Gastrocnemius medialis (tissue), 4 donors: ENCODE measurements around the gene DLL4.

ENCODE experiments used
- POLR2A ChIP-seq, 2 donors: fragments of 450-650 bp; IDR thresholded peaks; one replicate each; pipeline ENCODE4 v1.6.1; 2017; ENCODE audit warnings: antibody characterized with exemption in 2 of 2, mild to moderate bottlenecking in 2 of 2, moderate library complexity in 2 of 2
- TF ChIP-seq, protein P1 (sequence below), 5 experiments: fragments of 450-650 bp in 3 of 5; fragments of 200-600 bp in 2 of 5; sonication (generic) in 2 of 5; IDR thresholded peaks in 4 of 5; conservative IDR thresholded peaks in 1 of 5; 1 replicate in 4 of 5; 2 replicates in 1 of 5; pipeline ENCODE4 v1.5.1; 2016 to 2019; ENCODE audit warnings: antibody characterized with exemption in 5 of 5, mild to moderate bottlenecking in 3 of 5, moderate library complexity in 3 of 5

DNA sequence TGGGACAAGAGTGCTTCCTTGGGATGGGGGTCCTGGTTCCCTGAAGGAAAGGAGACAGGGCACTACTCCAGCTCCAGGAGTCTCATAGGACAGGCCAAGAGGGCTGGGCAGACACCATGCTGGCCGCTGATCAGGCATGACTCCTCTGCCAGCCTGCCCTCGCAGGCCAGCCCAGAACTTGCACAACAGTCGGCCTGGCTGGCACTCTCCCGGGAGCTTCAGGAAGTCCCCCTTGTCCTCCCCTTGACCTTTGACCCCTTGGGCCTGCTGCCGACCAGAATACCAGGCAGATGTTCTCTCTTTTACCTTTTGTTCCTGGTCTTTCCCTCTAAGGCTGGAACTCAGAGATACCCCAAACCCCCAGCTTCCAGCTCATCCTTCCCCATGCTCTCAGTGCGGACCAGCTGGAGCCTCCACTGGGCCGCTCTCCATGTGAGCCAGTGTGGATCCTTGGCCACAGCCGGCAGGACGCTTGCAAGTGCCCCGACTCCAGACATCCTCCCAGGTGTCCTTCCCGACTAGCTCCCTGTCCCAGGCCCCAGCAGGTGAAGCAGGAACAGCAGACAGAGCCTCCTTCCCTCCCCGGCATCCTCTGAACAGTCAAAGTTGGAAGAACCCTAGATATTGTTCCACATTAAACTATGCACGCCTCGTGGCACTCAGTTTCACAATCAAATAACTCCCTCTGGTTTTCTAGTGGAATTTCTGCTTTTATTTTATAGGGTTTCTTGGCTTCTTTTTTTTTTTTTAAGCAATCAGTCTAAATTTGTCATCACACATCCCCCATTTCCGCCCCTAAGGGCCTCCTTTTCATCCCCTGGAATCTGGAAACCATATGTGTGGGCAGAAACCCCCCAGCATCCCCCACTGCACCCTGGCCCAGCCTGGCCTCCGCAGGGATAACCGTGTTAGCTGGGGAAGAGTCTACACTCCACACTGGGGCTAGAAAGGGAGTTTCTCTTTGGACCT, 19.2 kb upstream of the DLL4 start:
- TF ChIP-seq, protein P1, sequence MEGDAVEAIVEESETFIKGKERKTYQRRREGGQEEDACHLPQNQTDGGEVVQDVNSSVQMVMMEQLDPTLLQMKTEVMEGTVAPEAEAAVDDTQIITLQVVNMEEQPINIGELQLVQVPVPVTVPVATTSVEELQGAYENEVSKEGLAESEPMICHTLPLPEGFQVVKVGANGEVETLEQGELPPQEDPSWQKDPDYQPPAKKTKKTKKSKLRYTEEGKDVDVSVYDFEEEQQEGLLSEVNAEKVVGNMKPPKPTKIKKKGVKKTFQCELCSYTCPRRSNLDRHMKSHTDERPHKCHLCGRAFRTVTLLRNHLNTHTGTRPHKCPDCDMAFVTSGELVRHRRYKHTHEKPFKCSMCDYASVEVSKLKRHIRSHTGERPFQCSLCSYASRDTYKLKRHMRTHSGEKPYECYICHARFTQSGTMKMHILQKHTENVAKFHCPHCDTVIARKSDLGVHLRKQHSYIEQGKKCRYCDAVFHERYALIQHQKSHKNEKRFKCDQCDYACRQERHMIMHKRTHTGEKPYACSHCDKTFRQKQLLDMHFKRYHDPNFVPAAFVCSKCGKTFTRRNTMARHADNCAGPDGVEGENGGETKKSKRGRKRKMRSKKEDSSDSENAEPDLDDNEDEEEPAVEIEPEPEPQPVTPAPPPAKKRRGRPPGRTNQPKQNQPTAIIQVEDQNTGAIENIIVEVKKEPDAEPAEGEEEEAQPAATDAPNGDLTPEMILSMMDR (IDR thresholded peaks at IDR 0.05 in 4 of 5, conservative IDR thresholded peaks at IDR 0.05 in 1 of 5), result no peak
- no peak for TF ChIP-seq POLR2A (IDR thresholded peaks at IDR 0.05)
